ENCODE data around the gene CXCL16. TPM values are rescaled to one million over a fixed set of nuclear protein-coding genes. Genes with fewer than 3 reads are reported as not detected.

CXCL16 gene
- total and polyA plus RNA-seq, 10 of the 15 experiments (the other 5 are each of a cell fraction or from before 2014, with no cell fraction given), result 0.15 to 2.2 (median 0.65) TPM

- no peak for TF ChIP-seq SPI1 (IDR thresholded peaks at IDR 0.05; ENCODE audit: borderline replicate concordance, insufficient read depth, low read depth, low read length)
- no peak for TF ChIP-seq SREBF2 (IDR thresholded peaks at IDR 0.05; ENCODE audit: low read length)
- no peak for TF ChIP-seq ZNF622 (IDR thresholded peaks at IDR 0.05)
- TF ChIP-seq CBX5 (IDR thresholded peaks at IDR 0.05; ENCODE audit: low read depth), result no peak
- no peak for TF ChIP-seq KAT2A (conservative IDR thresholded peaks at IDR 0.05; ENCODE audit: control insufficient read depth, low read depth, low read length)
- no peak for TF ChIP-seq CBX3 (IDR thresholded peaks at IDR 0.05; ENCODE audit: borderline replicate concordance, low read depth)
- TF ChIP-seq LARP7 (IDR thresholded peaks at IDR 0.05), result no peak
- TF ChIP-seq ZBTB4 (CRISPR knock-in tag; IDR thresholded peaks at IDR 0.05), result no peak
- TF ChIP-seq, protein P1, sequence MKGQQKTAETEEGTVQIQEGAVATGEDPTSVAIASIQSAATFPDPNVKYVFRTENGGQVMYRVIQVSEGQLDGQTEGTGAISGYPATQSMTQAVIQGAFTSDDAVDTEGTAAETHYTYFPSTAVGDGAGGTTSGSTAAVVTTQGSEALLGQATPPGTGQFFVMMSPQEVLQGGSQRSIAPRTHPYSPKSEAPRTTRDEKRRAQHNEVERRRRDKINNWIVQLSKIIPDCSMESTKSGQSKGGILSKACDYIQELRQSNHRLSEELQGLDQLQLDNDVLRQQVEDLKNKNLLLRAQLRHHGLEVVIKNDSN (IDR thresholded peaks at IDR 0.05; ENCODE audit: borderline replicate concordance, extremely low read length, insufficient read depth, low read depth, low read length), result no peak
- peak; percentile 72 for TF ChIP-seq KLF5 (IDR thresholded peaks at IDR 0.05; ENCODE audit: partially characterized antibody)
- TF ChIP-seq ESRRA (IDR thresholded peaks at IDR 0.05; ENCODE audit: low read length), result no peak
- TF ChIP-seq, protein P2, sequence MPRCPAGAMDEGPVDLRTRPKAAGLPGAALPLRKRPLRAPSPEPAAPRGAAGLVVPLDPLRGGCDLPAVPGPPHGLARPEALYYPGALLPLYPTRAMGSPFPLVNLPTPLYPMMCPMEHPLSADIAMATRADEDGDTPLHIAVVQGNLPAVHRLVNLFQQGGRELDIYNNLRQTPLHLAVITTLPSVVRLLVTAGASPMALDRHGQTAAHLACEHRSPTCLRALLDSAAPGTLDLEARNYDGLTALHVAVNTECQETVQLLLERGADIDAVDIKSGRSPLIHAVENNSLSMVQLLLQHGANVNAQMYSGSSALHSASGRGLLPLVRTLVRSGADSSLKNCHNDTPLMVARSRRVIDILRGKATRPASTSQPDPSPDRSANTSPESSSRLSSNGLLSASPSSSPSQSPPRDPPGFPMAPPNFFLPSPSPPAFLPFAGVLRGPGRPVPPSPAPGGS (IDR thresholded peaks at IDR 0.05; ENCODE audit: borderline replicate concordance, insufficient read depth, low read depth, low read length, poor library complexity, severe bottlenecking), result no peak
- no peak for TF ChIP-seq TCF3 (IDR thresholded peaks at IDR 0.05; ENCODE audit: borderline replicate concordance, insufficient read depth, low read depth, low read length)
- TF ChIP-seq ZNF592 (IDR thresholded peaks at IDR 0.05), result no peak
- TF ChIP-seq, protein P3, sequence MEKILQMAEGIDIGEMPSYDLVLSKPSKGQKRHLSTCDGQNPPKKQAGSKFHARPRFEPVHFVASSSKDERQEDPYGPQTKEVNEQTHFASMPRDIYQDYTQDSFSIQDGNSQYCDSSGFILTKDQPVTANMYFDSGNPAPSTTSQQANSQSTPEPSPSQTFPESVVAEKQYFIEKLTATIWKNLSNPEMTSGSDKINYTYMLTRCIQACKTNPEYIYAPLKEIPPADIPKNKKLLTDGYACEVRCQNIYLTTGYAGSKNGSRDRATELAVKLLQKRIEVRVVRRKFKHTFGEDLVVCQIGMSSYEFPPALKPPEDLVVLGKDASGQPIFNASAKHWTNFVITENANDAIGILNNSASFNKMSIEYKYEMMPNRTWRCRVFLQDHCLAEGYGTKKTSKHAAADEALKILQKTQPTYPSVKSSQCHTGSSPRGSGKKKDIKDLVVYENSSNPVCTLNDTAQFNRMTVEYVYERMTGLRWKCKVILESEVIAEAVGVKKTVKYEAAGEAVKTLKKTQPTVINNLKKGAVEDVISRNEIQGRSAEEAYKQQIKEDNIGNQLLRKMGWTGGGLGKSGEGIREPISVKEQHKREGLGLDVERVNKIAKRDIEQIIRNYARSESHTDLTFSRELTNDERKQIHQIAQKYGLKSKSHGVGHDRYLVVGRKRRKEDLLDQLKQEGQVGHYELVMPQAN (conservative IDR thresholded peaks at IDR 0.05), result peak; percentile 61
These were observed 29.7 kb downstream of the CXCL16 start, which contains the start of gene ARRB2 (continued) for GRCh38 chr17:4709794-4710692.

Measured in GM12878 (cell line).